Stimulated activated CD4-positive, alpha-beta T cell treated with anti-CD3 and anti-CD28 coated beads, Interleukin-4, amount 100 ng/mL, for 24 hours (primary cell): Measurements from ENCODE around the gene TTC7B.
A peak's percentile ranks its signal among the peaks of the same experiment; 100 is the strongest.

ENCODE experiments used
- DNase-seq: peaks from one replicate; pipeline ENCODE4 v3.0.0-alpha.2; 2020

The TTC7B gene

DNA sequence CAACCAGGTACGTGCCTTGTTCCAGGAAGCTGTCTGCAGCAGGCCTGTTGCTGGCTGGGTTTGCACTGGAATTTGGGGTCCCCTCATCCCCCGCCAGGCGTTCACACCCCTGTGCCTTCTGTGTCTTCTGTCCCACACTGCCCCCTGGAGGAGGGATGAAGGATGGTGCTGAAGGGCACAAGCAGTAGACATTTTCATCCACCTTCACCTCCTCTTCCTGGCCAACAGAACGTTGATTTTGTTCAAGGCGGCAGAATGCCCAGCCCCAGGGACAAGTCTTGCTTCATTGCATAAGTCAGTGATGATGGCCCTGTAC, 297.3 kb downstream of the TTC7B start:
- DNase-seq, result peak; percentile 40

DNA sequence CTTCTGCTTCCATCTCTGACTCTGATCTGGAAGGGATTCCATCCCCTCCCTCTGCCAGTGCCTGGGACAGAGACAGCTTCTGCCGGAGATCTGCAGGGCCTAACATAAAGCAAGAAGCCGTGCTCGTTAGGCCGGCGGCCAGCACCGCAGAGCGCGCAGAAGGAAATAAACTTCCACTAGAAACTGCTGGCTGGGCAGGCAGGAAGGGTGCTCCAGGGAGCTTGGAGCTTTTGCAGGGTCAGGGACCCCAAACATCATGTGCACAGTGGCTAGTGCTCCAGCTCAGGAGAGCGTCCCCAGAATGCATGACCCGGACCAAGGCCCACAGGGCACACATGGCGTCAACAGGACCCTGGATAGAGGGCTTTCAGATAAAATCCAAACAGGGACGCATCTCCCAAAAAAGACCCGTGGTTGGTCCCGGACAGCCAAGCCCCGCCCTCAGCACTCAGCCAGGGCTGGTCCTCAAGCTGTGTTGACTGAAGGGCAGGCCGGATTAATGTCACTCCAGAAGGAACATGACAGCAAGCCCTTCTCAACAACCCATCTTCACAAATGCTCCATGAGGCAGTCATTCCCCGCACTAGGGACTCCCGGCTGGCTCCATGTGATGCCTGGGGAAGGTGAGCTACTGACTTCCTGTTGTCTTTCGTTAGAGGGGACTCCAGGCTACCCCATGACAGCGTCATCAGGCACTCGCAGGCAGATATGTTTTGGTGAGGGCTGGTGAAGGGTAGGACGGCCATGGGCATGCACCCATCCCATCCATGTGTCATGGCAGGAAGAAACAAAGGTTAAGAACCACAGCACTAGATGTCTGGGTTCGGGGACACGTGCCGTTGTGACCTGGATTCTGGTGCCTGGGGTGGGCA, 297.9 kb downstream of the TTC7B start:
- no peak for DNase-seq

DNA sequence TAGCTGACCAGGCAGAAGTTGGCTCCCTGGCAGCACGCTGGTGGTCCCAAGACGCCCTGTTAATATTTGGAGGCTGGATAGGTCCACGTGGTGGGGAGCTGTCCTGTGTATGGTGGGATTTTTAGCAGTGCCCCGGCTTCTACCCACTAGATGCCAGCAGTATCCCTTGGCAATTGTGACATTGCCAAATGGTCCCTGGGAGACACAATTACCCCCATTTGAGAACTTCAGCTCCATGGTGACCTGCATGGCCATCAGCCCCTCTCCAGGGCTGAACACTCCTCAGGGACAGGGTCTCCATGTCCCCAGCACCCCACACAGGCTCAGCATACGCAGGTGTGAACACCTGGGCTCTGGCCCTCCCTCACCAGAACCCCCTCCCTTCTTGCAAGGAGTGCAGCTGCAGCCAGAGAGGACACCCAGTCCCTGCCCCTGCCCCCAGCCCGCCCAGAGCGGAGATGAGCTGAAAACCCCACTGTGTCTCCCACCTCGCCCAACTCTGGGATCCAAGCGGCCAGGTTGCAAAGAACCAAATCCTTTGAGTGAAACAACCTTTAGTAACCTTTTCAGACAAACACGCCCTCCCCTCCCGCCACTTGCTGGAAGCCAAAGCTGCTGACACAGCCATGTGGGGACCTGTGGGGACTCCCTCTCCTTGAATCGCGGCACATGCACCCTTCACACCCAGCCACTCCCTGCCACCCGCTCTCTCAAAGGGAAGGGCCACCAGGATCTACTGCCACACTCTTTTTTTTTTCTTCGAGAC, 299.0 kb downstream of the TTC7B start:
- DNase-seq, result no peak

DNA sequence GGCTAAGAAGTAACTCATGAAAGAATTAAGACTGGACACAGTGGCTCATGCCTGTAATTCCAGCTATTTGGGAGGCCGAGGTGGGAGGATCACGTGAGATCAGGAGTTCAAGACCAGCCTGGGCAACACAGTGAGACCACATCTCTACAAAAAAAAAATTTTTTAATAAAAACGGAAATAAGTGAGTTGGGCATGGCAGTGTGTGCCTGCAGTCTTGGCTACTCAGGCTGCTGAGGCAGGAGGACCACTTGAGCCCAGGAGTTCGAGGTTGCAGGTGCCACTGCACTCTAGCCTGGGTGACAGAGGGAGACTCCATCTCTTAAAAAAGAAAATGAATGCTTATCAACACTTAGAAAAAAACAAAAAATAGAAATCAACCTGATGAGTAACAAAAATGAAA, 301.7 kb downstream of the TTC7B start:
- DNase-seq, result no peak

DNA sequence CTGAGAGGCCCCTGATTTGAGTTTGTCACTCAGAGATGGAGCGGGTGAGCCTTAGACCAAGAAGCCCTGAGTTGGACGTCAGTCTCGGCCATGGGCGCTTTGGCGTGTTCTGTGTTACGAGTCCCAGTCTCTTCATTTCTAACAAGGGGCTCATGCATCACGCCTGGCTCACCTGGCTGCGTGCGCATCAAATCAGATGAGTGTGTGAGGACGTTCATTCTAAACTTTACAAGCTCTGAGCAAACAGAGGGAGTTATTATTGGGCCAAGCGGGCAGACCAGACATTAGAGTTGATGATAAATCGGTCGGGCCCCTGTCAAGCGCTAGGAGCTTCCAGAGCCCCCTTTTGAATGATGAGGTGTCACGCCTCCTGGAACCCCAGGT, 302.2 kb downstream of the TTC7B start:
- no peak for DNase-seq

DNA sequence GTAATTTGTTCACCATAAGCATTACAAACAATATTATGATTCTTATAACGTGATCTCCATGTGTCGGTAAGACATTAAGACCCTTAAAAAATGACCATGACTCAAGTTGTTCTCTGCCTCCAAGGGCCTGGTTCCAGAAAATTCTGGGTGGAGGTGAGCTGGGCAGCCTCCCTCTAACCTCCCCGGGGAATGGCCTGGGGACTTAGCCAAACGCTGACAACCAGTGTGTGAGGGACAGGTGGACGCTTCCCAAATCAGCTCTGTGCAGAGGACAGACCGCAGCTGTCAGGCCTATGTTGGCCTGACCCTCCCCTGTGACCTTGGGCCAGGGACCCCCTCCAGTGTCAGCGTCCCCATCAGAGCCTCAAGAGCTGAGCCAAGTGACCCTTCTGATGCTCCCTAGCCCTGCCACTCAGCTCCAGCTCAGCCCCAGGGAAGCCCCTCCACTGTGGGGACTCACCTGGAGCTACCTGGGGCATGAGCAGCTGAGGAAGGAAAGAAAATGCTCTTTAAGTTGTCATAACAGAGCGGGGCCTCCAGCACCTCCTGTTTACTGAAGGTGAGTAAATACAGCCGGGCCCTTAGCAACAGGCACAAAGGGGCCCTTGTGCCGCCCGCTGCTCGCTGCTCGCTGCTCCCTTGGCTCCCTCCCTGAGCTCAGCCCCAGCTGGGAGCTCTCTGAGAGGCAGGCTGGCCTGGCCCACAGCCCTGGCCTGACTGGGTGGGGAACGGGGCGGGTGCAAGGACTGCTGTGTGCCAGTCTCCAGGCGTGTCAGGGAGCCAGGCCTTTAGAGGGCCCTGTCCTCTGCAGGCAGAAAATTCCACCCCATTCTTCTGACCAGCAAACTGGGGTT, 302.8 kb downstream of the TTC7B start:
- DNase-seq, result no peak

DNA sequence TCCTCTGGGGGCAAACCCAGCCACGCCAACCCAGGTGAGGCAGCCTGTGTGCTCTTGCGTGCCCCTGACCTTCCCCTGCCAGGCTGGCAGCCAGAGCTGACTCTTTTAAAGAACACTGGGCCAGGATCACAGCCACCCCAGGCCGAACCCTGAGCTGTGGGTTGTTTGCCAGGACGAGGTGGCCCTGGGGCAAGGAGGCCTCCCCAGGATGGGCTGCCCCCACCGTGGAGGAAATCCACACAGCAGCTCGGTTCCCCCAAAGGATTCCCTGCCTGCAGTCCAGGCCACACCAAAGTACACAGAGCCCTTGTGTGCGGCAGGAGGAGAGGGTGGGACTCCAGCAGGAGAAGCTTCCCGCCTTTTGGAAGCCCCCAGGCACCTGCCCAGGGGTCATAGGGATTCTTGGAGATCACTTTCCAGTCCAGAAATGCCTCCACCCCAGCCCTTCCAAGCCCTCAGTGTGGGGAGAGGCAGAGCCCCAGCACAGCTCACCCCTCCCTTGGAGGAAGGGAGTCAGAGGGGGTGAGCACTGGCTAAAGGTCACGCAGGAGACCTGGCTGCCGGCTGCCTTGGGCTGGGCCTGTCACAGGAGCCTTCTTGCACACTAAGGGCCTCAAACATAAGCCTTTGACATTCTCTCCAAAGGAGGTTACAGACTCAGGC, 303.8 kb downstream of the TTC7B start:
- no peak for DNase-seq

DNA sequence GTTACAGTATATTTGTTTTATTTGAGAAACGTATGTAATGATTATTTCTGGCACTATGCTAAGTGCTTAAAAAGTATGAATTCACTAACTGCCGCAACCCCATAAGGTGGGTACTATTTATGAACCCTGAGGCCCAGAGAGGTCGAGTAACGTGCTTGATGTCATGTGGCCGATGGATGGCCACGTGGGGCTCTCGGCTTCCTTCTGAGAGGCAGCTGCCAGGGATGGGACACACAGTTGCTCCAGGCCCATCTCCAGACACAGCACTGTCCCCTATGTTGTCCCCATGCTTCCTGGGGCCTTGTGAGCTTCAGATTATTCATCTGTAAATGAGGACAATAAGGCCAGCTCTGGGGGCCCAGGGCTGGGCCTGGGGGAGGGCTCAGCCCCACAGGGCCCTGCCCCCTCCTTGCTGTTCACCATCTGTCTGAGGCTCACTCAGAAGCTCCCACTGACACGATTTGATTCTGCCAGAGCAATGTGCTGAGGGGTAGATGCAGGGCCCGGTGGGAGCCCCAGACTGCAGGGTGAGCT, 304.4 kb downstream of the TTC7B start:
- no peak for DNase-seq

DNA sequence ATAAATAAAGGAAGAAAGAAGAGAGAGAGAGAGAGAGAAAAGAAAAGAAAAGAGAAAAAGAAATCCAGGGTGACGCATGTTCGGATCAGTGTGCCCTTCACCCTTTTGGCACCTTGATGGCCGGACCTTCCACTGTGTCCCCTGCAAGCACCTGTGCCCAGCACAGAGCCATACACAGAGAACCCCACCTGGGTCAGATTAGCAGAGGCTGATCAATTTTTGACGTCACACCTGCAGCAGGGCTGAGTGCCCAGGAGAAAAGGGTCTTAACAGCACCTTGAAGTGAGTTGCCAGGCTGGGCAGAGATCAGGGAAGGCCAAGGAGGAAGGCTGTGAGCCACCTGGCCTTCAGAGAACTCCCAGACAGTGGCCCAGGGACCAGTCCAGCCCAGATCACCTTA, 305.0 kb downstream of the TTC7B start:
- DNase-seq, result no peak

DNA sequence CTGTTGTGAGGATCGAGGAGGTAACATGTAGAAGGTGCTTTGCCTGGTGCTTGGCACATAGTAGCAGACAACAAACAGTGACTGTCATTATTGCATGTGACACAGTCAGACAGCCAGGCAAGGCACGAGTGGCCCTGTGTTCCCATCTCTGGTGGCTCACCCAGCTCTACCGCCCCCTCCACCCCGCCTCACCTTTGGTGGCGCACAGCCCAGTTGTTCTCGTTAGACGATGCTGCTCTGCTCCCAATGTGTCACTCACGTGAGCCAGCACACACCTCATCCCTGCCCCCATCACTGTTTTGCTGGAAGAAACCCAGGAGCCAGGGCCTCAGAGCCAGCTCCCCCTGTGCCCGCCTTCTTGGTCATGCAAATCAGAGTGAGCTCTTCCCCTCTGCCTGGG, 306.1 kb downstream of the TTC7B start:
- DNase-seq, result no peak

DNA sequence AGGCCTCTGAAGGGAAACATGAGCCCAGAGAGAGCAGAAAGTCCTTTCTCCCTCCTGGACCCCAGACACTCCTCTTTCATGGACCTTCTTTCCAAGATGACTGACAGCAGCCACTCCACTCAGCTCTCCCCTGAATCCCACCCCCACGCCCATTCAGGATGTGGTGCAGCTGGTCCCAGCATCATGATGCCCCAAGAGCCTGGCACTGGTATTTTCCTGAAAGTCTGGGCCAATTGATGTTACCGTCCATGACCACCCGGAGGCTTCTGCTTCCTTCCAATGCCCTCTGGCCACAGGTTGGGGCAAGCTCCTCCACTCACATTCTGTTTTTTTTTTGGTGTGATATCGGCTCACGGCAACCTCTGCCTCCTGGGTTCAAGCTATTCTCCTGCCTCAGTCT, 306.8 kb downstream of the TTC7B start:
- no peak for DNase-seq

DNA sequence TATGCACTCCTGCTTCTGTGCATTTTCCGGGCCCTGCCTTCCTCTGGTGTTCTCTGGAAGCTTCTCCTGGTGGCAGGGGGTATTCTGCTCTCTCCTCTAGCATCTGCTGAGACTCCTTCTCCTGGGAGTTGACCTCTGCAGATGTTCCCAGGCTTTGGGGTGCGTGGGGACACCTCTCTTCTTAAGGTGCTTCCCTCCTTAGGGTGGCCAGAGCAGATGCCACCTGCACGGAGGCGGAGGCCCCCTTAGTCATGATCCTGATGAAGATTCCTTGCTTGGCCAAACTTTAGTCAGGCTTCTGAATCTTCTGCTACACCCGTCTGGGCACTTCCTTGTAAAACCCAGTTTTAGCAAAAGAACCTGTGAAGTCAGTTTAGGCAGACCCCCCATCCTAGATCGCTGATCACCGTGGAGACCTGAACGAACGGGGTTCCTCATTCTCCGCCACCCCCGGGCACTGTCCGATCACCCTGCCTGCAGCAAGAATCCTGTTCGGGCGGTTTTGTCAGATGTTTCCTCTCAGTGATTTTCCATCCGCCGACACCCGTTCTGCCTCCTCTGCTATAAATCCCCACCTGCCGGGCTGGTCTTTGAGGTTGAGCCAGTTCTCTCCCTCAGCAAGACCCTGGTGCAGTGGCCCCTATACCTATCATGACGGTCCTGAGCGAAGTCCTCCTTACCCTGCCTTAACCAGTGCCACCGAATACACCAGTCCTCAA, 307.5 kb downstream of the TTC7B start:
- no peak for DNase-seq

DNA sequence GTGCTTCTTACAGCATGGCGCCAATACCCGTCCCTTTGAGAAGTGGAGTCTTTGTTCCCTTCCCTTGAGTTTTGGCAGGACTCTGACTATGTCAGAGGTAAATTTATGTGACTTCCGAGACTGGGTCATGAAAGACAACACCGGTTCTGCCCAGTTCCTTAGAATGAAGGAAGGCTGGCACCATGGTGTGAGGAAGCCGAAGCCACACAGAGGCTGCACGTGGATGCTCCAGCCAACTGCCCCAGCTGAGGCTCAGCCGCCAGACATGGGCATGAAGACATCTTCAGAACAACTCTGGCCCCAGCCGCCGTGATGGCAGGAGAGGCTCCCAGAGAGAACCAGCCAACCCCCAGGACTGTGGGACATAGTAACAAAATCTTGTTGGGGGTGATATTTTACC, 308.2 kb downstream of the TTC7B start:
- no peak for DNase-seq

DNA sequence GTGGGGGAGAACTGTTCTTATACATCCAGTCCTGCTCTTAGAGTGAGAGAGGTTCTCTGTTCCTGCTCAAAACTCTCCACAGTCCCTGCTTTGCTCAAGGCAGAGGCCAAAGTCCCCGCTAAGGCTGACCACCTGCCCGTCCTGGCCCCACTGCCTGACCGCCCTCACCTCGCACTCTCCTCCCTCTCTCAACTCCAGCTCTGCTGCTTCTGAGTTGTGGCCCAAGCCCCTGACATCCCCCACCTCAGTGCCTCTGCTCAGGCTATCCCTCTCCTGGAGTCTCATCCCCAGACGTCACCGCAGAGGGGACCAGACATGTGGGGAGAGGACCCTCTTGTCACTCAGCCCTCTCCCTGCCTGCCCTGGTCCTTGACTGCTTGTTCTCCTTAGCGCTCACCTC, 308.8 kb downstream of the TTC7B start:
- DNase-seq, result no peak

DNA sequence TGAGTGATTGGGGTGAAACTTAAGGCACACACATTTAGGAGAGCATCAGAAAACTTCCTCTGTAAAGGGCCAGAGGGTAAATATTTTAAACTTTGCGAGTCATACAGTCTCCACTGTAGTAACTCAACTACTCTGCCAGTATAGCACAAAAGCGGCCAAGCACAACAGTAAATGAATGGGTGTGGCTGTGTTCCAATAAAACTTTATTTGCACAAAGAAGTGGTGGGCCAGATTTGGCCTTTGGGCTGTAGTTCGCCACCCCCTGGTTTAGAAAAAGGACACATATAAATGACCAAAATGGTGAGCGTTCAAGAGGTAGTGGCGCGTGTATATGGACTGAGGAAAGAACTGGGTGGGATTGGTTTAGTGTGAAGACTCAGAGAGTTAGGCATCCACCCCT, 309.5 kb downstream of the TTC7B start:
- DNase-seq, result no peak

DNA sequence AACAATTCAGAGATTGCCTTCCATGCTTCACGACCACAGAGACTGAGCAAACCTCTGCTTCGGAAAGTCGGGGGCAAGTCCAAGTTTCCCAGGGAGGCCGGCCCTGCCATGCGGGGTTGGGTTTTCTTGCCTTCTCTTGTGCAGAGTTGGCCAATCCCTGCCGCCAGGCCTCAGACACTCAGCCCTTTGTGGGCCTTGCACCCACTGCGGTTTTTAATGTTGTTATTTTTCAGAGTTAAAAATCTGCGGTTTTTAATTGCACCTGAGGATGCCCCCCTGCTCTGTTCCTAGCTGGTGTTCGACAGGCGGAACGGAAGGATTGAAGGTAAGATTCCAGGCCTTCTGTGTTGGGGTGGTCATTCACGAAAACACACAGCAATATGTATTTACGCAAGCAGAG, 310.7 kb downstream of the TTC7B start:
- DNase-seq, result no peak

DNA sequence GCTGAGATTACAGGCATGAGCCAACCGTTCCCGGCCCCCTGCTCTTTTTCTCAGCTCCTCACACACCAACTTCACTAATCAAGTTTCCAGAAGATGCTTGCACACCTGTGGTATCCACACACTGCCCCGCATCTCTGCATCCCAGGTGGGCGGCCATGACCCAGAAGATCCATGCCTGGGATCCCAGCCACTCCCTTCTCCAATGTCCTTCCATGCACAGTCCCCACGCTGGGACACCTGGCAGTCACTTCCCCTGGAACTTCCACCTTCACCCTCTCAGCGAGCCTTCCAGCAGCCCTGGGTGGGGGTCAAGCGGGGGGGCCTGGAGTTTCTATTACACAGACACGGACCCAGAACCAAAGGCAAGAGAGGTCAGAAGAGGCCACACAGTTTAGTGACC, 311.6 kb downstream of the TTC7B start:
- no peak for DNase-seq

DNA sequence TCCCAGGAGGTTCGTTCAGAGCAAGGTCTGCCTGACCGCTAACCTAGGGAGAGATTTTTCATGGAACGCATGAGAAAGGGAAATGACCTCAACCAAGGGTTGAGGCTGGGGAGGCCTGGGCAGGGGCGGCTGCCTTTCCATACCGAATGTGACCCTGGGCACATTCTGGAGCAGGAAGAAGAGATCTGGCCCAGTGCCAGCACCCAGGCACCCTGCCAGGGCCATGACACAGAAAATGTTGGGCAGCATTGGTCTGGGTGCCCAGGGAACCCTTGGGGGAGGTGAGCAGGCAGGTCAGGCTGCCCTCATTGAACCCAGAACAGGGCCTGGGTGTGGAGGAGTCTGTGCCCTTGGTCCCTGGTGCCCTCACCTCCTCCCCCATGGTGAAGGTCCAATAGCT, 312.6 kb downstream of the TTC7B start:
- no peak for DNase-seq

DNA sequence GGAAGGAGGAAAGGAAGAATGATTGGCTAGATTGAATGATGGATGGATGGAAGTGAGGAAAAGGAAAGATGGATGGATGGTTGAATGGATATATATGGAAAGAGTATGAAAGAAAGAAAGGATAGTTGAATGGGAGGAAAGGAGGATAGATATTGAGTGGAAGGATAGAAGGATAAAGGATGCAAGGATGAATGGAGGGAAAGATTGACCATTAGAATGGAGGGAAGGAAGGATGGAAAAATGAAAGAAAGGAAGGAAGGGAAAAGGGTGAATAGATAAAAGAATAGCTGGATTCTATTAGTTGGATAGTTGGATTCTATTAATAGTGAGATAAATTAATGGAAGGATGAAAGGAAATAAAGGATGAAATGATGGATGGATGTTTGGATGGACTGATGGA, 313.5 kb downstream of the TTC7B start:
- no peak for DNase-seq

DNA sequence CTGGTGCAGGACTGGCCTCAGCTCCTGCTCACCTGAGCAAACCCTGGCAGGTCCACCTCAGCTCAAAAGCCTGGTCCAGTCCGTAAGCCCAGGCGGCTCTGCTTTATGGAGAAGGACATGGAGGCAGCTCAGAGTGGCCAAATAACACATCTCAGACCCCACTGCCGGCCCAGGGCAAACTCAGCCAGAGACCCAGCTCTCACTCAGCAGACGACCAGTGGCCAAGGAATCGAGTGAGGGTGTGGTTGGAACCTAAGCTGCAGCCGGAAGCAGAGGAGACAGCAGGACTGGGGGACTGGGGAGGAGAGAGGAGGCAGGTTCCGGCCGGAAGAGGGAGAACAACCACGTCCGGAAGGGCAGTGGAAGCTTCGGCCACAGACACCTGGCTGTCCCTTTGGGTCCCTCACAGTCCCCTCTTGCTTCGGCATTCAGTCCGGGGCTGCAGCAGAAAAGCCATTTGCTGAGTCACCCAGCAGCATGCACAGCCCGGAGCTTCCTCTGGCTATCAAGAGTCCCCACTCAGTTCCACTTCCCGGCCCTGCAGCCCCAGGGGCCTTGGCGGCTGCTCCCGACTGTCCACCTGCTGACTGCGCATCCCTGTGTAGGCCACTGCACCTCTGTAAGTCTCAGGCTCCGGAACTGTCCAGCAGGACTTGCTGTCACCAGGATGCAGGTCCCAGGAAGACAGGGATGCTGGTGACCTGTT, 315.4 kb downstream of the TTC7B start:
- DNase-seq, result no peak

DNA sequence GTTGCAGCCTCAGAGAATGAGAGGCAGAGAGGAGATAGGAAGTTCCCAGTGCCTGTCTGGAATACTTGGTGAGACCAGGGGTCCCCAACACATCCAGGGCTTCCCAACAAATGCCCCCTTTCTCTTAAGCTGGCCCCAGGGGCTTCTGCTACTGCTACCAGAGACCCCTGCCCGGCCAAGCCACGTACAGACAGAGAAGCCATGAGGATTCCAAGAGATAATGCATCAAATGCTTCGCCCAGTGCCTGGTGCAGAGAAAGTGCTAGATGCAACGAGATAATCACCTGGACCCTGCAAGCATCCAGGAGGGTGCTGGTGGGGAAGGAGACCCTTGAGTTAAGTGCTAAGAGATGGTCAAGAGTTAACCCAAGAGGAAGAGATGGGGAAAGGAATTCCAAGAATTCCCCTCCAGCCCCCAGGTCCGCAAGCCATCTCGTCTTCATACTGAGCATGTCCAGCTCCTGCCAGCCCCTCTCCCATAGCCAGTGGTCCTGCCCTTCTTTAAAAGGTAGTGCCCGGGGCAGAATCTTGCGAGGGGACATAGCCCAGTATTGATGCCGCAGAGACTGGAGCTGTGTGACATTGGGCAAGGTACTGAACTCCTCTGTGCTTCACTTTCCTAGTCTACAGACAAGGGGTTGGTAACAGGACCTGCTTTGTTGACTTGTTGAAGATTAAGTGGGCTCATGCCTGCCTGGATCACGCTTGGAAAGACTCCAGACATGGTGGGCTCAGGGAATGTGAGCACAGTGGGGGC, 316.1 kb downstream of the TTC7B start:
- no peak for DNase-seq
